H1 (cell line): ENCODE data around the gene SART1. TPM values are rescaled to one million over a fixed set of nuclear protein-coding genes. Genes with fewer than 3 reads are reported as not detected.
"Not testable (repeated sequence)": the region's sequence is repeated elsewhere in the genome, so short reads cannot be mapped to it uniquely, and the experiment has no call there.

ENCODE experiments used
- CTCF ChIA-PET: fragments of 300-600 bp; sonication (Branson Sonifier 250); formaldehyde crosslinking; loops from one replicate; lab custom pipeline; 2021; ENCODE audit not compliant: partially characterized antibody; lab: Charles Lee
- POLR2A ChIA-PET: fragments of 300-600 bp; sonication (Branson Sonifier 250); formaldehyde crosslinking; loops from one replicate; lab custom pipeline; 2021; ENCODE audit warnings: inconsistent platforms; ENCODE audit not compliant: partially characterized antibody; lab: Charles Lee
- DNase-seq, 2 experiments: peaks; one replicate each; pipeline versions ENCODE4 v3.0.0 to v3.0.0-alpha.2; 2010 to 2022; ENCODE audit warnings: low spot score in 2 of 2, low read depth in 1 of 2, mixed read lengths in 1 of 2
- FAIRE-seq: peaks from 2 replicates; lab custom pipeline; 2011; peaks lifted over from hg19 to GRCh38; lab: Jason Lieb, UNC
- H2AFZ ChIP-seq: 2 replicates; pipeline ENCODE4 v1.8.1; 2012; ENCODE audit warnings: low read length, inconsistent platforms
- H2AK5ac ChIP-seq: 2 replicates; pipeline ENCODE4 v1.6.1; 2013; ENCODE audit warnings: low read depth, low read length
- H2BK120ac ChIP-seq: replicated peaks from 2 replicates; pipeline ENCODE3; 2013; ENCODE audit warnings: low read depth, low read length, inconsistent platforms
- H2BK12ac ChIP-seq: 2 replicates; pipeline ENCODE4 v1.6.1; 2013; ENCODE audit warnings: low read depth, low read length
- H2BK15ac ChIP-seq: 2 replicates; pipeline ENCODE4 v1.6.1; 2013; ENCODE audit warnings: low read length
- H2BK20ac ChIP-seq: 2 replicates; pipeline ENCODE4 v1.6.1; 2013; ENCODE audit warnings: low read length
- H2BK5ac ChIP-seq: 2 replicates; pipeline ENCODE4 v1.6.1; 2013; ENCODE audit warnings: low read depth, low read length
- H3K14ac ChIP-seq: 2 replicates; pipeline ENCODE4 v1.6.1; 2013; ENCODE audit warnings: inconsistent platforms; ENCODE audit not compliant: insufficient read length
- H3K18ac ChIP-seq: 2 replicates; pipeline ENCODE4 v1.6.1; 2013; ENCODE audit warnings: low read length; ENCODE audit errors: extremely low read depth
- H3K23ac ChIP-seq: 2 replicates; pipeline ENCODE4 v1.6.1; 2013; ENCODE audit warnings: inconsistent platforms; ENCODE audit not compliant: insufficient read length
- H3K23me2 ChIP-seq: 2 replicates; pipeline ENCODE4 v1.6.1; 2013; ENCODE audit warnings: low read depth, low read length
- H3K27ac ChIP-seq: 2 replicates; pipeline ENCODE4 v1.6.1; 2011; ENCODE audit warnings: low read depth, low read length, inconsistent platforms
- H3K27me3 ChIP-seq, 4 experiments: replicated peaks in 1 of 4; 1 replicate in 1 of 4; 2 replicates in 3 of 4; pipeline versions ENCODE4 v1.6.1 to v1.8.1; 2011 to 2013; ENCODE audit warnings: low read length in 3 of 4, mild to moderate bottlenecking in 3 of 4, inconsistent platforms in 2 of 4, mixed read lengths in 2 of 4, moderate library complexity in 1 of 4; ENCODE audit not compliant: control insufficient read depth in 3 of 4, insufficient read depth in 3 of 4; ENCODE audit errors: extremely low read depth in 1 of 4
- H3K36me3 ChIP-seq, 4 experiments: 2 replicates each; pipeline versions ENCODE4 v1.6.1 to v1.8.1; 2011 to 2013; ENCODE audit warnings: mild to moderate bottlenecking in 4 of 4, low read length in 3 of 4, moderate library complexity in 2 of 4, control low read depth in 1 of 4, inconsistent platforms in 1 of 4; ENCODE audit not compliant: insufficient read depth in 4 of 4, control insufficient read depth in 2 of 4
- H3K4ac ChIP-seq: replicated peaks from 2 replicates; pipeline ENCODE3; 2013; ENCODE audit warnings: low read length, low read depth, mixed read lengths, inconsistent platforms; ENCODE audit not compliant: insufficient read length
- H3K4me1 ChIP-seq, 4 experiments: replicated peaks in 1 of 4; 1 replicate in 1 of 4; 2 replicates in 3 of 4; pipeline versions ENCODE4 v1.6.1 to v1.8.1; 2011 to 2013; ENCODE audit warnings: low read length in 3 of 4, inconsistent platforms in 2 of 4, mixed read lengths in 1 of 4; ENCODE audit not compliant: insufficient read depth in 4 of 4, control insufficient read depth in 3 of 4
- H3K4me2 ChIP-seq, 2 experiments: 2 replicates each; pipeline versions ENCODE4 v1.6.1 to v1.8.1; 2011 to 2013; ENCODE audit warnings: low read depth in 2 of 2, low read length in 2 of 2, control low read depth in 1 of 2, inconsistent platforms in 1 of 2, mild to moderate bottlenecking in 1 of 2; ENCODE audit not compliant: insufficient read depth in 1 of 2
- H3K4me3 ChIP-seq, 4 experiments: fragments of 200-600, 300-600 bp in 1 of 4; sonication (generic), shearing (Covaris generic), sonication (Bioruptor Twin) in 1 of 4; 2 replicates each; pipeline versions ENCODE4 v1.5.1 to v1.8.1; 2011 to 2016; ENCODE audit warnings: low read length in 4 of 4, low read depth in 3 of 4, control low read depth in 2 of 4, inconsistent platforms in 2 of 4, mild to moderate bottlenecking in 2 of 4, mixed read lengths in 1 of 4, moderate library complexity in 1 of 4; ENCODE audit not compliant: insufficient read depth in 2 of 4; ENCODE audit errors: extremely low read depth in 1 of 4
- H3K56ac ChIP-seq: replicated peaks from 2 replicates; pipeline ENCODE3; 2013; ENCODE audit warnings: low read depth, mild to moderate bottlenecking, mixed read lengths, low read length, inconsistent platforms; ENCODE audit not compliant: insufficient read length
- H3K79me1 ChIP-seq: 2 replicates; pipeline ENCODE4 v1.6.1; 2013; ENCODE audit warnings: low read depth, low read length, control low read depth
- H3K79me2 ChIP-seq, 2 experiments: 2 replicates each; pipeline versions ENCODE4 v1.6.1 to v1.8.1; 2012 to 2013; ENCODE audit warnings: low read length in 2 of 2, mild to moderate bottlenecking in 2 of 2, inconsistent platforms in 1 of 2; ENCODE audit not compliant: insufficient read depth in 2 of 2, control insufficient read depth in 1 of 2
- H3K9ac ChIP-seq, 4 experiments: replicated peaks in 1 of 4; 1 replicate in 1 of 4; 2 replicates in 3 of 4; pipeline versions ENCODE4 v1.6.1 to v1.8.1; 2011 to 2013; ENCODE audit warnings: low read depth in 3 of 4, low read length in 3 of 4, control low read depth in 2 of 4, mild to moderate bottlenecking in 2 of 4, moderate library complexity in 2 of 4, inconsistent platforms in 1 of 4; ENCODE audit errors: extremely low read depth in 1 of 4
- H3K9me3 ChIP-seq, 2 experiments: 2 replicates each; pipeline versions ENCODE4 v1.6.1 to v1.8.1; 2012 to 2013; ENCODE audit warnings: mild to moderate bottlenecking in 2 of 2, moderate library complexity in 2 of 2, control low read depth in 1 of 2, inconsistent platforms in 1 of 2, low read depth in 1 of 2, low read length in 1 of 2, mixed read lengths in 1 of 2; ENCODE audit not compliant: insufficient read depth in 2 of 2
- H4K20me1 ChIP-seq, 2 experiments: replicated peaks in 1 of 2; 2 replicates each; pipeline versions ENCODE3 to v1.8.1; 2011 to 2013; ENCODE audit warnings: inconsistent platforms in 2 of 2, low read length in 2 of 2, mild to moderate bottlenecking in 1 of 2; ENCODE audit not compliant: insufficient read depth in 2 of 2, control insufficient read depth in 1 of 2
- H4K5ac ChIP-seq: 2 replicates; pipeline ENCODE4 v1.6.1; 2013; ENCODE audit warnings: low read length, low read depth, mixed read lengths, inconsistent platforms; ENCODE audit not compliant: insufficient read length
- H4K8ac ChIP-seq: 2 replicates; pipeline ENCODE4 v1.8.0; 2013; ENCODE audit warnings: mild to moderate bottlenecking, moderate library complexity, low read length, inconsistent platforms; ENCODE audit not compliant: insufficient read depth; ENCODE audit errors: extremely low read depth
- H4K91ac ChIP-seq: replicated peaks from 2 replicates; pipeline ENCODE3; 2013; ENCODE audit warnings: low read length, mixed read lengths, inconsistent platforms; ENCODE audit not compliant: insufficient read length
- BRCA1 ChIP-seq: IDR thresholded peaks from 2 replicates; pipeline ENCODE4 v1.6.1; 2012; ENCODE audit warnings: low read depth, low read length, improper control_type of control experiment
- CREB1 ChIP-seq: IDR thresholded peaks from 2 replicates; pipeline ENCODE4 v1.6.1; 2012; ENCODE audit warnings: inconsistent platforms
- EGR1 ChIP-seq: IDR thresholded peaks from 2 replicates; pipeline ENCODE4 v1.6.1; 2011; ENCODE audit warnings: low read depth, low read length, borderline replicate concordance
- EP300 ChIP-seq, 2 experiments: IDR thresholded peaks; 1 replicate in 1 of 2; 2 replicates in 1 of 2; pipeline ENCODE4 v1.6.1; 2011 to 2012; ENCODE audit warnings: low read depth in 2 of 2, low read length in 2 of 2, mild to moderate bottlenecking in 2 of 2, borderline replicate concordance in 1 of 2, inconsistent platforms in 1 of 2, moderate library complexity in 1 of 2
- JUN ChIP-seq: IDR thresholded peaks from 2 replicates; pipeline ENCODE4 v1.6.1; 2011; ENCODE audit warnings: low read depth, mild to moderate bottlenecking, improper control_type of control experiment, low read length
- JUND ChIP-seq: IDR thresholded peaks from 2 replicates; pipeline ENCODE4 v1.6.1; 2011; ENCODE audit warnings: mild to moderate bottlenecking, improper control_type of control experiment, low read length
- POLR2AphosphoS5 ChIP-seq: IDR thresholded peaks from 2 replicates; pipeline ENCODE4 v1.6.1; 2011; ENCODE audit warnings: low read depth, low read length
- RFX5 ChIP-seq: IDR thresholded peaks from 2 replicates; pipeline ENCODE4 v1.6.1; 2011; ENCODE audit warnings: low read depth, low read length, improper control_type of control experiment, borderline replicate concordance
- WGBS, 2 experiments: shearing (Covaris generic) in 1 of 2; methylation state at CpG; one replicate each; pipeline versions ENCODE4 v1.1.6 to v1.1.7; 2013 to 2015; ENCODE audit warnings: low lambda C conversion rate in 2 of 2, mixed read lengths in 2 of 2, inconsistent platforms in 1 of 2, low coverage in 1 of 2, missing lambda C conversion rate in 1 of 2; ENCODE audit not compliant: insufficient replicate concordance in 2 of 2, insufficient coverage in 1 of 2, insufficient read length in 1 of 2; ENCODE audit errors: extremely low coverage in 1 of 2, missing lambda C conversion rate in 1 of 2; 5-methylcytosine and 5-hydroxymethylcytosine counted together
- polyA plus RNA-seq, 7 experiments: library from polyadenylated mRNA; depleted of rRNA in 3 of 7; stranded (reverse) in 5 of 7; unstranded in 2 of 7; fragments of >200 nt in 5 of 7; fragments of 200-250 nt in 2 of 7; gene quantifications; 1 replicate in 5 of 7; 2 replicates in 1 of 7; 4 replicates in 1 of 7; pipeline versions ENCODE4 v1.2.1 to v1.2.3, GENCODE V29; 2011 to 2013; ENCODE audit warnings: missing spikeins in 2 of 7, mixed read lengths in 2 of 7
- total RNA-seq: library from RNA; stranded (reverse); fragmentation: NEBNext Ultra II Directional; extraction: Animal tissue kit (Norgen Biotek cat#: 25700); gene quantifications from 2 replicates; pipeline ENCODE4 v1.2.1, GENCODE V29; 2021
- TF ChIP-seq, protein P1 (sequence below): IDR thresholded peaks from 2 replicates; pipeline ENCODE4 v1.6.1; 2011; ENCODE audit warnings: low read depth, mild to moderate bottlenecking, low read length; ENCODE audit not compliant: insufficient read depth

SART1 gene
- total and polyA plus RNA-seq, 2 of the 8 experiments (the other 6 are each of a cell fraction or from before 2014, with no cell fraction given): 9.7 to 46.1 TPM

DNA sequence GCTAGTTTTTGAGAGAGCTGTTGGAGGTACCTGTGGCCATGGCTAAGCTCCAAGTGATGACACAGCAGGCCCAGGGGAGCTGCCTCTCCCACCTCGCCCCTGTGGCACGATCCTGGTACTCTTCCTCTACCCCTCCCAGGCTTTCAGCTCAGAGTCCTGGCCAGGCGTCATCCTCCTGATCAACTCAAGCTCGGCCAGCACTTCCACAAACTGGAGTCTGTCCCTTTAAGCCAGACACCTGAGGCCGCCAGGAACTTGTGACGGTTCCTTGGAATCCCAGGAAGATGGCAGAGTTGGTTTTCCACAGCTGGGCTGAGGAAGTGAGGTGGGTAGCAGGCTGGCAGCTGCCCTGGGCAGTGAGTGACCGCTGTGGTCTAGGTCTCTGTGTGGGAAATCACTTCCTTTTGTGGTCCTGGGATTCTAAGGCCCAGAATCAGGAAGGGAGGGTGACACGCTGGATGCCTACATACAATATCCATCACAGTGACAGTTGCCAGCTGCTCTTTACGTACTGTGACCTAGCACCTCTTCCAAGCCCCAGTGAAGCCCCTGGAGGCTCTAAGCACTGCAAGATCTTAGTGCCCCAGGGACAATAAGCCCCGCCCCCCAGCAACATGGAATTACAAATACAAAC lies 47.1 kb downstream of the SART1 start (continued):
- TF ChIP-seq BRCA1 (no peak), CREB1 (no peak), RFX5 (no peak), EP300 (IDR thresholded peaks at IDR 0.05; ENCODE audit: borderline replicate concordance in 1 of 2, low read depth in 2 of 2, low read length in 2 of 2) (no peak), EGR1 (no peak), POLR2AphosphoS5 (no peak), JUND (no peak), JUN (no peak)
- TF ChIP-seq, protein P1, sequence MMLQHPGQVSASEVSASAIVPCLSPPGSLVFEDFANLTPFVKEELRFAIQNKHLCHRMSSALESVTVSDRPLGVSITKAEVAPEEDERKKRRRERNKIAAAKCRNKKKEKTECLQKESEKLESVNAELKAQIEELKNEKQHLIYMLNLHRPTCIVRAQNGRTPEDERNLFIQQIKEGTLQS: no peak
- TF ChIP-seq, all 59 proteins: peak for 0

DNA sequence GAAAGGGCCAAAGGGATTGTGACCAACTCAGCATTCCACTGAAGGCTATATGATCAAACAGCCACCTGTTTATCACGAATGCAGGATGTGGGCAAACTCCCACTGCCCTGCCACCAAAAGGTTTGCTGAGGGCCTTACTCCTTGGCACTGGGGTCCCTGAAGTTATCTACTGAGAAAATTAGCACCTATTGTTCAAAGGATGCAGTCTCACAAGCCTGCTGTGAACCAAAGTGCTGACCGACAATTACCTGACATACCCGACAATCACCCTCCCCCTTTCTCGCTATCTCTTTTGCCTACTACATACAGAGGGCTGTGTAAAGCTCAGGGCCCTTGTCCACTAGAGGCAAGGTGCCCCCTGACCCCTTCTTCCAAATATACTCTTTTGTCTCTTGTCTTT lies 48.5 kb downstream of the SART1 start:
- H3K23me2 ChIP-seq, H3K9ac ChIP-seq, H3K18ac ChIP-seq, DNase-seq, H2BK20ac ChIP-seq, H4K20me1 ChIP-seq, H3K79me2 ChIP-seq, H3K14ac ChIP-seq, H3K4ac ChIP-seq, H4K5ac ChIP-seq, H3K4me3 ChIP-seq, H3K79me1 ChIP-seq, H3K23ac ChIP-seq, H2AK5ac ChIP-seq, H2AFZ ChIP-seq, H4K8ac ChIP-seq, H3K56ac ChIP-seq, FAIRE-seq, H3K27ac ChIP-seq, H2BK120ac ChIP-seq, H4K91ac ChIP-seq, H3K9me3 ChIP-seq, H3K4me2 ChIP-seq, H2BK12ac ChIP-seq, H3K36me3 ChIP-seq, H2BK5ac ChIP-seq, H2BK15ac ChIP-seq: not testable (repeated sequence)
- ChIA-PET POLR2A (interaction anchor here (1.1 kb wide), 1 partner anchor 59 kb away, joined by 3 read pairs; no protein-coding TSS in a partner anchor), CTCF (interaction anchor here (0.6 to 6.4 kb wide), 7 partner anchors 12 to 178 kb away, joined by 3 to 35 read pairs (median 3); no protein-coding TSS in a partner anchor)
- whole genome bisulfite sequencing, 2 experiments: 83% methylated on average over 4 of the region's 4 CpGs; no CpG with 5 or more reads in 1 of the 2 experiments
- peaks cover 6 to 26% (median 24%) of the 10 kb centered on the region in 4 experiments for H3K27me3 ChIP-seq
- peaks cover 0 to 20% (median 9%) of the 10 kb centered on the region in 4 experiments; a peak in 5 of 7 replicates for H3K4me1 ChIP-seq
